BE2C (cell line): ENCODE measurements around the gene PLK3.
A peak's percentile ranks its signal among the peaks of the same experiment; 100 is the strongest.

ENCODE experiments used
- DNase-seq: peaks from one replicate; pipeline ENCODE4 v3.0.0-alpha.2; 2020
- H3K27me3 ChIP-seq: fragments of 250-450 bp; sonication (Bioruptor Pico); 2 replicates; pipeline ENCODE4 v1.5.1; 2020; ENCODE audit warnings: mild to moderate bottlenecking
- H3K36me3 ChIP-seq: fragments of 250-450 bp; sonication (Bioruptor Pico); 2 replicates; pipeline ENCODE4 v1.5.1; 2020; ENCODE audit warnings: mild to moderate bottlenecking
- H3K4me1 ChIP-seq: fragments of 250-450 bp; sonication (Bioruptor Pico); 2 replicates; pipeline ENCODE4 v1.5.1; 2020
- H3K4me3 ChIP-seq: 2 replicates; pipeline ENCODE4 v1.5.1; 2011; ENCODE audit warnings: low read depth, low read length
- H3K9me3 ChIP-seq: fragments of 250-450 bp; sonication (Bioruptor Pico); 2 replicates; pipeline ENCODE4 v1.5.1; 2020
- CTCF ChIP-seq: IDR thresholded peaks from 2 replicates; pipeline ENCODE4 v1.5.1; 2012; ENCODE audit warnings: mild to moderate bottlenecking, low read depth, low read length

Gene PLK3

DNA sequence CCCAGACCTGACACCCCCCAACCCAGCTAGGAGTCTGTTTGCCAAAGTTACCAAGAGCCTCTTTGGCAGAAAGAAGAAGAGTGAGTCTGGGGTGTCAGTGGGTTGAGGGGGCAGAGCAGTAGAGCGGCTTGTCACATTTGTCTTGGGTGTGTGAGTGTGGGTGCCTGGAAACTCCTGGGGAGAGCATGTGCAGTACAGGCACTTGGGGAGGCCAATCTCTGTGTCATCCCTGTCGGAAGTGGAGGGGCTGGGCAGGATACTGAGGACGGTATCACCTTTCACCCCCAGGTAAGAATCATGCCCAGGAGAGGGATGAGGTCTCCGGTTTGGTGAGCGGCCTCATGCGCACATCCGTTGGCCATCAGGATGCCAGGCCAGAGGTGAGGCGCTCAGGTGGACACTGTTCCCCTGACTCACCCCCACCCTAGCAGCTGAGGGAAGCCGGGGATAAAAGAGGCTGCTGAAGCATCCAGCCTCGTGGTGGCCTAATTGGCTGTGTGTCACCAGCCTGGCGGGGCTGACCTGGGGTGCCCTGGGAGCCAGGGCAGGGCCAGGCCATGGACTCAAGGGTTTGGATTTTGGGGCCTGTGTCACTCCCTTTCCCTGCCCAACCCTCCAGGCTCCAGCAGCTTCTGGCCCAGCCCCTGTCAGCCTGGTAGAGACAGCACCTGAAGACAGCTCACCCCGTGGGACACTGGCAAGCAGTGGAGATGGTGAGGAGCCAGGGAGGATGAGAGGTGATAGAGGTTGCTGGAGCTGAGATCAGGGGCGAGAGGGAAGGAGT, 3.3 kb downstream of the PLK3 start:
- TF ChIP-seq CTCF, result no peak
- Histone ChIP-seq H3K4me3 (no peak overlapping the region), H3K9me3 (no peaks in the 10 kb centered on the region), H3K36me3 (no peaks in the 10 kb centered on the region), H3K4me1 (peaks cover 20% of the 10 kb centered on the region), H3K27me3 (no peaks in the 10 kb centered on the region)
- DNase-seq, result no peak

GRCh38 chr1:44805311-44806024, 5.3 kb downstream of the PLK3 start:
- Histone ChIP-seq H3K4me1 (peaks cover 25% of the 10 kb centered on the region), H3K36me3 (no peaks in the 10 kb centered on the region), H3K9me3 (no peaks in the 10 kb centered on the region), H3K27me3 (no peaks in the 10 kb centered on the region), H3K4me3 (no peak overlapping the region)
- no peak for TF ChIP-seq CTCF
- no peak for DNase-seq

DNA sequence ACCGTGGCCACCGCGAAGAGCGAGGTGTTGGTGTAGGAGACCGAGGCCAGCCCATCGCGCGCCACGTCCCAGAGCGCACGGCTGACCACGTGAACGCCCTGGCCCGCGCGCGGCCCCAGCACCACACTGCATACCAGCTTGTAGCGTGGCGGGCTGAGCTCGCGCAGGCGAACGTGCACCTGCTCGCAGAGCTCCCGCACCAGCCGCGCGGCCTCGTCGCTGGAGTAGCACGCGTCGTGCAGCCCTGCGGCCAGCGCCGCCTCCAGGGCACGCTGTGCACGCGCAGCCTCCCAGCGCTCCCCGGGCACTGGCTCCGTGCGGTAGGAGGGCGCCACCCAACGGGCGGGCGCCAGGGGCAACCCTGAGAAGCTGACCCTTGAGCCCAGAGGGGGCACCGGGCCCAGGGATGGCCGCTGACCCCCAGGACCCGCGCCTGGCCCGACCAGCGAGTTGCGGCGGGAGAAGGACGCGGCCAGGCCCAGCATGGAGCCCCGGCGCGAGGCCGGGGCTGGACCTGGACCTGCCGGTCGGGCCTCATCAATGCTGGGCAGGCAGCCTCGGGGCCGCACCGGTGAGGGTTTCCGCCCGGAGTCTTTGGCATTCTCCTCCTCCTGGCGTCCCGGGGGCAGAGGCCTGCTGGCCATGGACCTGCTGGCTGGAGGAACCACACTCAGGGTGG, 6.0 kb downstream of the PLK3 start:
- no peaks in the 10 kb centered on the region for H3K36me3 ChIP-seq
- H3K4me1 ChIP-seq, result peaks cover 25% of the 10 kb centered on the region
- no peaks in the 10 kb centered on the region for H3K9me3 ChIP-seq
- TF ChIP-seq CTCF, result no peak
- no peak overlapping the region for H3K4me3 ChIP-seq
- no peaks in the 10 kb centered on the region for H3K27me3 ChIP-seq
- no peak for DNase-seq

DNA sequence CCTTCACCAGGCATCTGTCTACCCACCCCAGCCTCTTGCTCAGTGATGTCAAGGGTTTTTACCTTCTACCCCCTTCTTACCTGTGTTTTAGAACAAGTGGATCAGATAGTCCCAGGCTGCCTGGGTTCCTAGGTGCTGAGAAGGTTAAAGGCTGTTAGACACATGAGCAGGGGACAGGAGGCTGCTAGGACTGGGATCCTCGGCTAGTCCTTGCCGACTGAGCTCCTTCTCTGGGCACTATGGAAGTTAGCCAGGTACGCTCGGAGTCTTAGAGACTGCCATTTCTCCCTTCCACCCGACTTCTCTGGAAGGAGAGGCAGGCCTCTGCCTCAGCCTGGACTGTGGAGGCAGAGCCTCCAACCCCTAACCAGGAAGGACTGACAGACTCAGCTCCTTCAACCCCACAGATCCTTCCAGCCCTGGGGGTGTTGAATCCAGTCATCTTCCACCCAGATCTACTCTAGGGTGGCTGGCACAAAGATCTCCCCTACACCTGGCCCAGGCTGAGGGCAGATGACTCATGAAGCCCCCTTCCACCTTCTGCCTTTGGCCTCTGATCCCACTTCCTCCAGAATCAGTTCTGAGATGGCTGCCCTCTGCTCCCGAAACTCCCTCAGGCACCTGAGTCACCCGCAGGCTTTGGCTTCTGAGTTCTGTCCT, 6.7 kb downstream of the PLK3 start, which contains the start of gene DYNLT4:
DYNLT4 (minus strand) TSS at position 648 of the 660 bp plus-strand sequence. CDS start 683 bp downstream, outside the sequence.
- Histone ChIP-seq H3K9me3 (no peaks in the 10 kb centered on the region), H3K4me1 (peaks cover 25% of the 10 kb centered on the region), H3K36me3 (no peaks in the 10 kb centered on the region), H3K4me3 (no peak within 1 kb of the TSS), H3K27me3 (no peaks in the 10 kb centered on the region)
- no peak for DNase-seq
- no peak for TF ChIP-seq CTCF

GRCh38 chr1:44807364-44808062, 7.3 kb downstream of the PLK3 start:
- DNase-seq, result peak; percentile 63
- no peak for TF ChIP-seq CTCF
- Histone ChIP-seq H3K4me1 (peaks cover 20% of the 10 kb centered on the region), H3K27me3 (no peaks in the 10 kb centered on the region), H3K36me3 (no peaks in the 10 kb centered on the region), H3K4me3 (no peak overlapping the region), H3K9me3 (no peaks in the 10 kb centered on the region)
